Loucy (cell line): ENCODE measurements around the gene FLT1.

Experiments used
- EZH2phosphoT487 ChIP-seq: fragments of 200-600 bp; IDR thresholded peaks from 2 replicates; pipeline ENCODE4 v1.6.1; 2018; ENCODE audit warnings: antibody characterized with exemption, mild to moderate bottlenecking, moderate library complexity, borderline replicate concordance
- TF ChIP-seq, protein P1 (sequence below): fragments of 200-600 bp; sonication (generic); conservative IDR thresholded peaks from 2 replicates; pipeline ENCODE4 v1.5.1; 2014; ENCODE audit warnings: mild to moderate bottlenecking, antibody characterized with exemption, low read length

DNA sequence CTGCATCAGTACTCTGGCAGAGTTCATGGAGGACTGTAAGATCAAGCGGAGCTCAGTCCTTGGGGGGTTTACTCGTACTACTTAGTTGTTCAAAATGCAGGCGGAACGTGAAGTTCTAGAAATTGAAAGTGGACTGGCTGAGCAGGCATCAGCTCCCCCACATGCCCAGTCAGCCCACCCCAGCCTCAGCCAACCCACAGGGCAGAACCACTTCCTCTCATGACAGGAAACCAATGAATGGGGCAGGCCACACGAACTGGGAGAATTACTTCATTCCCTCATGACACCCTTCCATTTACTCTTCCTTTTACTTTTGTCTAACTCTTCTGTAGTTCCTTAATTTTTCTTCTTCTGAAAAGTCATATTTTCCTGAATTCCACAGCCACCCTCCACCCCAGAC, 71.9 kb downstream of the FLT1 start:
- TF ChIP-seq, protein P1, sequence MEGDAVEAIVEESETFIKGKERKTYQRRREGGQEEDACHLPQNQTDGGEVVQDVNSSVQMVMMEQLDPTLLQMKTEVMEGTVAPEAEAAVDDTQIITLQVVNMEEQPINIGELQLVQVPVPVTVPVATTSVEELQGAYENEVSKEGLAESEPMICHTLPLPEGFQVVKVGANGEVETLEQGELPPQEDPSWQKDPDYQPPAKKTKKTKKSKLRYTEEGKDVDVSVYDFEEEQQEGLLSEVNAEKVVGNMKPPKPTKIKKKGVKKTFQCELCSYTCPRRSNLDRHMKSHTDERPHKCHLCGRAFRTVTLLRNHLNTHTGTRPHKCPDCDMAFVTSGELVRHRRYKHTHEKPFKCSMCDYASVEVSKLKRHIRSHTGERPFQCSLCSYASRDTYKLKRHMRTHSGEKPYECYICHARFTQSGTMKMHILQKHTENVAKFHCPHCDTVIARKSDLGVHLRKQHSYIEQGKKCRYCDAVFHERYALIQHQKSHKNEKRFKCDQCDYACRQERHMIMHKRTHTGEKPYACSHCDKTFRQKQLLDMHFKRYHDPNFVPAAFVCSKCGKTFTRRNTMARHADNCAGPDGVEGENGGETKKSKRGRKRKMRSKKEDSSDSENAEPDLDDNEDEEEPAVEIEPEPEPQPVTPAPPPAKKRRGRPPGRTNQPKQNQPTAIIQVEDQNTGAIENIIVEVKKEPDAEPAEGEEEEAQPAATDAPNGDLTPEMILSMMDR: no peak
- no peak for TF ChIP-seq EZH2phosphoT487
